Measurements from ENCODE around the gene MED26.

The MED26 gene

GRCh38 chr19:16585094-16585801, 42.8 kb downstream of the MED26 start:
- Histone ChIP-seq H3K36me3 (ENCODE audit: insufficient read depth, low read length) (peaks cover 21% of the 10 kb centered on the region), H3K79me2 (ENCODE audit: insufficient read depth, low read length) (peaks cover 93% of the 10 kb centered on the region), H3K4me1 (ENCODE audit: insufficient read depth, low read length) (peaks cover 73% of the 10 kb centered on the region), H4K20me1 (ENCODE audit: insufficient read depth, low read length) (peaks cover 80% of the 10 kb centered on the region), H3K4me2 (ENCODE audit: insufficient read depth, low read length) (peak overlapping the region; percentile 75), H3K9me3 (ENCODE audit: insufficient read depth, low read length, severe bottlenecking) (no peaks in the 10 kb centered on the region), H3K9ac (ENCODE audit: low read depth, low read length) (peak overlapping the region; percentile 54), H3K4me3 (ENCODE audit: low read depth in 1 of 2, low read length in 2 of 2) (peak overlapping the region in 1 of 2 experiments; percentile 56; a peak in 2 of 4 replicates), H3K27me3 (ENCODE audit: insufficient read depth, low read length, poor library complexity) (no peaks in the 10 kb centered on the region), H2AFZ (ENCODE audit: low read depth, low read length) (no peak overlapping the region), H3K27ac (ENCODE audit: low read length) (peak overlapping the region; percentile 93)
- DNase-seq: no peak
- TF ChIP-seq CTCF (IDR thresholded peaks at IDR 0.05; ENCODE audit: borderline replicate concordance, extremely low read depth, low read length, poor library complexity, severe bottlenecking) (no peak), EZH2 (IDR thresholded peaks at IDR 0.05; ENCODE audit: borderline replicate concordance, low read depth, low read length, severe bottlenecking) (no peak)
- no peak for ATAC-seq (ENCODE audit: insufficient read depth, low read depth)

GRCh38 chr19:16584248-16585093, 43.5 kb downstream of the MED26 start:
- Histone ChIP-seq H3K79me2 (ENCODE audit: insufficient read depth, low read length) (peaks cover 93% of the 10 kb centered on the region), H3K36me3 (ENCODE audit: insufficient read depth, low read length) (peaks cover 27% of the 10 kb centered on the region), H4K20me1 (ENCODE audit: insufficient read depth, low read length) (peaks cover 82% of the 10 kb centered on the region), H3K27ac (ENCODE audit: low read length) (peak overlapping the region; percentile 93), H3K27me3 (ENCODE audit: insufficient read depth, low read length, poor library complexity) (no peaks in the 10 kb centered on the region), H3K4me3 (ENCODE audit: low read depth in 1 of 2, low read length in 2 of 2) (peak overlapping the region in 1 of 2 experiments; percentile 56; a peak in 3 of 4 replicates), H3K9ac (ENCODE audit: low read depth, low read length) (peak overlapping the region; percentile 54), H3K9me3 (ENCODE audit: insufficient read depth, low read length, severe bottlenecking) (no peaks in the 10 kb centered on the region), H3K4me1 (ENCODE audit: insufficient read depth, low read length) (peaks cover 65% of the 10 kb centered on the region), H3K4me2 (ENCODE audit: insufficient read depth, low read length) (peak overlapping the region; percentile 75), H2AFZ (ENCODE audit: low read depth, low read length) (peak overlapping the region; percentile 5; the same call in 1 of the 2 replicates)
- DNase-seq (peak; percentile 94), ATAC-seq (ENCODE audit: insufficient read depth, low read depth) (peak; percentile 78)
- TF ChIP-seq EZH2 (IDR thresholded peaks at IDR 0.05; ENCODE audit: borderline replicate concordance, low read depth, low read length, severe bottlenecking) (no peak), CTCF (IDR thresholded peaks at IDR 0.05; ENCODE audit: borderline replicate concordance, extremely low read depth, low read length, poor library complexity, severe bottlenecking) (no peak)

- no peak for DNase-seq
- peak overlapping the region; percentile 87 for H3K27ac ChIP-seq (ENCODE audit: low read length)
- peaks cover 43% of the 10 kb centered on the region for H3K36me3 ChIP-seq (ENCODE audit: insufficient read depth, low read length)
- no peak overlapping the region for H3K4me3 ChIP-seq (ENCODE audit: low read depth in 1 of 2, low read length in 2 of 2)
- H3K9me3 ChIP-seq (ENCODE audit: insufficient read depth, low read length, severe bottlenecking): no peaks in the 10 kb centered on the region
- no peak overlapping the region for H3K9ac ChIP-seq (ENCODE audit: low read depth, low read length)
- H3K27me3 ChIP-seq (ENCODE audit: insufficient read depth, low read length, poor library complexity): no peaks in the 10 kb centered on the region
- no peak overlapping the region for H3K4me2 ChIP-seq (ENCODE audit: insufficient read depth, low read length)
- H4K20me1 ChIP-seq (ENCODE audit: insufficient read depth, low read length): peaks cover 82% of the 10 kb centered on the region
- peaks cover 93% of the 10 kb centered on the region for H3K79me2 ChIP-seq (ENCODE audit: insufficient read depth, low read length)
- H3K4me1 ChIP-seq (ENCODE audit: insufficient read depth, low read length): peaks cover 47% of the 10 kb centered on the region
- no peak for ATAC-seq (ENCODE audit: insufficient read depth, low read depth)
- no peak overlapping the region for H2AFZ ChIP-seq (ENCODE audit: low read depth, low read length)
- no peak for TF ChIP-seq CTCF (IDR thresholded peaks at IDR 0.05; ENCODE audit: borderline replicate concordance, extremely low read depth, low read length, poor library complexity, severe bottlenecking)
- TF ChIP-seq EZH2 (IDR thresholded peaks at IDR 0.05; ENCODE audit: borderline replicate concordance, low read depth, low read length, severe bottlenecking): no peak
These were observed 45.3 kb downstream of the MED26 start for GRCh38 chr19:16582486-16583261.
